Measurements from ENCODE around the gene NAT10. TPM values are rescaled to one million over a fixed set of nuclear protein-coding genes. Genes with fewer than 3 reads are reported as not detected.
"Not testable (repeated sequence)": the region's sequence is repeated elsewhere in the genome, so short reads cannot be mapped to it uniquely, and the experiment has no call there.

The NAT10 gene
- total RNA-seq, 1 experiment from 2014 or later: 103 TPM

DNA sequence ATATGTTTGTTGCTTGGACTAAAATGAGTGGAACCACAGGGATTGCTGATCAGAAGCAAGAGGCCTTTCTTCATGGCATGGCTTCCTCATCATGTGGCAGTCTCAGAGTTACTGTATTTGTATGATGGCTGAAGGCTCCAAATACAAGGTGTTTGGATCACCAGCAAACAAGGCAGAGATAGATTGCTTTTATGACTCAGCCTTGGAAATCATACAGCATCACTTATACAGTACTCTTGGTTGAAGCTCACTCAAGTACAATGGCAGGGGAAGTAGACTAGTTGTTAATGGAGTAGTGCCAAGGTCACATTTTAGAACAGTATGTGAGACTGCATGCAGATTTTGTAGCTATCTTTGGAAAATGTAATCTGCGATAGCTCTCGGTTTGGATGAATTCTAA lies 37.3 kb upstream of the NAT10 start:
- Histone ChIP-seq H3K9me3 (ENCODE audit: control insufficient read depth, low read depth, low read length) (no peaks in the 10 kb centered on the region), H3K18ac (ENCODE audit: insufficient read length, low read depth, low read length) (no peak overlapping the region), H3K14ac (ENCODE audit: insufficient read depth, low read length) (no peak overlapping the region), H4K8ac (replicated peaks; ENCODE audit: insufficient read length, low read depth, low read length) (no peak overlapping the region), H3K23me2 (ENCODE audit: insufficient read length, low read depth, low read length, poor library complexity, severe bottlenecking) (no peaks in the 10 kb centered on the region), H3K23ac (ENCODE audit: insufficient read length, low read depth, low read length) (no peak overlapping the region), H2BK15ac (ENCODE audit: low read depth, low read length) (no peak overlapping the region), H3K4me1 (ENCODE audit: insufficient read depth, low read length) (no peaks in the 10 kb centered on the region), H3K27me3 (ENCODE audit: insufficient read depth, low read length) (no peaks in the 10 kb centered on the region), H3K4ac (ENCODE audit: low read depth, low read length) (no peak overlapping the region), H4K91ac (ENCODE audit: insufficient read length, low read depth, low read length) (no peak overlapping the region), H2AK5ac (ENCODE audit: insufficient read length, low read length) (no peak overlapping the region), H2AFZ (ENCODE audit: low read length) (no peak overlapping the region), H2BK12ac (ENCODE audit: insufficient read length, low read depth, low read length) (no peak overlapping the region), H3K9ac (ENCODE audit: extremely low read depth, insufficient read length, low read length) (no peak overlapping the region), H3K56ac (ENCODE audit: insufficient read length, low read depth, low read length) (no peak overlapping the region), H3K79me1 (ENCODE audit: insufficient read depth, low read depth, low read length, poor library complexity, severe bottlenecking) (no peaks in the 10 kb centered on the region), H3K4me2 (ENCODE audit: insufficient read depth, insufficient read length, low read length) (no peak overlapping the region), H3K79me2 (ENCODE audit: insufficient read depth, low read length) (peaks cover 62% of the 10 kb centered on the region), H4K20me1 (ENCODE audit: control insufficient read depth, insufficient read depth, insufficient read length) (peaks cover 3% of the 10 kb centered on the region), H2BK5ac (ENCODE audit: insufficient read length, low read length) (no peak overlapping the region), H3K27ac (ENCODE audit: insufficient read length, low read depth, low read length) (no peak overlapping the region), H2BK20ac (ENCODE audit: low read depth, low read length, poor library complexity, severe bottlenecking) (no peak overlapping the region), H4K5ac (ENCODE audit: insufficient read length, low read depth, low read length) (no peak overlapping the region), H3T11ph (ENCODE audit: low read length) (no peak overlapping the region), H2BK120ac (ENCODE audit: low read depth, low read length, poor library complexity, severe bottlenecking) (no peak overlapping the region)
- no peaks in the 10 kb centered on the region; the same call in 1 of the 2 replicates for H3K27me3 Mint-ChIP-seq (ENCODE audit: low read depth)
- peak overlapping the region in 1 of 3 experiments; percentile 8; a peak in 2 of 7 replicates for H3K27ac Mint-ChIP-seq
- TF ChIP-seq, protein P1, sequence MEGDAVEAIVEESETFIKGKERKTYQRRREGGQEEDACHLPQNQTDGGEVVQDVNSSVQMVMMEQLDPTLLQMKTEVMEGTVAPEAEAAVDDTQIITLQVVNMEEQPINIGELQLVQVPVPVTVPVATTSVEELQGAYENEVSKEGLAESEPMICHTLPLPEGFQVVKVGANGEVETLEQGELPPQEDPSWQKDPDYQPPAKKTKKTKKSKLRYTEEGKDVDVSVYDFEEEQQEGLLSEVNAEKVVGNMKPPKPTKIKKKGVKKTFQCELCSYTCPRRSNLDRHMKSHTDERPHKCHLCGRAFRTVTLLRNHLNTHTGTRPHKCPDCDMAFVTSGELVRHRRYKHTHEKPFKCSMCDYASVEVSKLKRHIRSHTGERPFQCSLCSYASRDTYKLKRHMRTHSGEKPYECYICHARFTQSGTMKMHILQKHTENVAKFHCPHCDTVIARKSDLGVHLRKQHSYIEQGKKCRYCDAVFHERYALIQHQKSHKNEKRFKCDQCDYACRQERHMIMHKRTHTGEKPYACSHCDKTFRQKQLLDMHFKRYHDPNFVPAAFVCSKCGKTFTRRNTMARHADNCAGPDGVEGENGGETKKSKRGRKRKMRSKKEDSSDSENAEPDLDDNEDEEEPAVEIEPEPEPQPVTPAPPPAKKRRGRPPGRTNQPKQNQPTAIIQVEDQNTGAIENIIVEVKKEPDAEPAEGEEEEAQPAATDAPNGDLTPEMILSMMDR (conservative IDR thresholded peaks at IDR 0.05): no peak
- no peak for DNase-seq
- peaks cover 3 to 12% of the 10 kb centered on the region in 2 experiments; a peak in 2 of 4 replicates for H3K4me1 Mint-ChIP-seq
- no CpG with 5 or more reads among the region's 2 CpGs for WGBS (ENCODE audit: extremely low coverage, insufficient read length, low lambda C conversion rate)
- peaks cover 21 to 51% (median 51%) of the 10 kb centered on the region in 3 experiments for H3K36me3 Mint-ChIP-seq (ENCODE audit: insufficient read depth in 1 of 3, low read depth in 3 of 3)
- no peaks in the 10 kb centered on the region for H3K9me3 Mint-ChIP-seq
- no peak overlapping the region for H3K4me3 Mint-ChIP-seq

DNA sequence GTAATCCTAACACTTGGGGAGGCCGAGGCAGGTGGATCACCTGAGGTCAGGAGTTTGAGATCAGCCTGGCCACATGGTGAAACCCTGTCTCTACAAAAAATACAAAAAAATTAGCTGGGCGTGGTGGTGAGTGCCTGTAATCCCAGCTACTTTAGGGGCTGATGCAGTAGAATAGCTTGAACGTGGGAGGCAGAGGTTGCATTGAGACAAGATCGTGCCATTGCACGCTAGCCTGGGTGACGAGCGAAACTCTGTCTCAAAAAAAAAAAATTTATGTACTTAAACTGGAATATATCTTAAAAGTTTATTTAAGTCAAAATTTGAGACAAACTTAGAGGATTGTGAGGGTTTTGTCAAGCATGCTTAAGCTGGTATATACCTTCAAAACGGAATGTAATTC lies 34.1 kb upstream of the NAT10 start:
- H3K4me2 ChIP-seq (ENCODE audit: insufficient read depth, insufficient read length, low read length); H3K23me2 ChIP-seq (ENCODE audit: insufficient read length, low read depth, low read length, poor library complexity, severe bottlenecking); H3K4ac ChIP-seq (ENCODE audit: low read depth, low read length); H3K4me1 ChIP-seq (ENCODE audit: insufficient read depth, low read length); H3K27ac ChIP-seq (ENCODE audit: insufficient read length, low read depth, low read length); H3K79me1 ChIP-seq (ENCODE audit: insufficient read depth, low read depth, low read length, poor library complexity, severe bottlenecking); H3K9me3 Mint-ChIP-seq; H3K27me3 ChIP-seq (ENCODE audit: insufficient read depth, low read length); H3K56ac ChIP-seq (ENCODE audit: insufficient read length, low read depth, low read length); H2BK12ac ChIP-seq (ENCODE audit: insufficient read length, low read depth, low read length); H4K8ac ChIP-seq (replicated peaks; ENCODE audit: insufficient read length, low read depth, low read length); H2AFZ ChIP-seq (ENCODE audit: low read length); H3K23ac ChIP-seq (ENCODE audit: insufficient read length, low read depth, low read length); H4K20me1 ChIP-seq (ENCODE audit: control insufficient read depth, insufficient read depth, insufficient read length); DNase-seq; H4K5ac ChIP-seq (ENCODE audit: insufficient read length, low read depth, low read length); H2BK15ac ChIP-seq (ENCODE audit: low read depth, low read length); H2BK20ac ChIP-seq (ENCODE audit: low read depth, low read length, poor library complexity, severe bottlenecking); H4K91ac ChIP-seq (ENCODE audit: insufficient read length, low read depth, low read length); H3K14ac ChIP-seq (ENCODE audit: insufficient read depth, low read length); H2BK5ac ChIP-seq (ENCODE audit: insufficient read length, low read length); H3K27me3 Mint-ChIP-seq (ENCODE audit: low read depth); H2AK5ac ChIP-seq (ENCODE audit: insufficient read length, low read length); H3K9ac ChIP-seq (ENCODE audit: extremely low read depth, insufficient read length, low read length); H3K4me1 Mint-ChIP-seq; H3T11ph ChIP-seq (ENCODE audit: low read length); H3K4me3 Mint-ChIP-seq; H3K18ac ChIP-seq (ENCODE audit: insufficient read length, low read depth, low read length); H2BK120ac ChIP-seq (ENCODE audit: low read depth, low read length, poor library complexity, severe bottlenecking); H3K9me3 ChIP-seq (ENCODE audit: control insufficient read depth, low read depth, low read length): not testable (repeated sequence)
- no CpG with 5 or more reads among the region's 8 CpGs for WGBS (ENCODE audit: extremely low coverage, insufficient read length, low lambda C conversion rate)
- H3K36me3 Mint-ChIP-seq (ENCODE audit: insufficient read depth in 1 of 3, low read depth in 3 of 3): peaks cover 37 to 62% (median 62%) of the 10 kb centered on the region in 3 experiments; a peak in 6 of 7 replicates
- peak overlapping the region in 2 of 3 experiments; percentile 11 to 72; a peak in 1 of 7 replicates for H3K27ac Mint-ChIP-seq
- peaks cover 33% of the 10 kb centered on the region for H3K79me2 ChIP-seq (ENCODE audit: insufficient read depth, low read length)

All from H9 (cell line).